ENCODE results near the gene ANKRD39.
A peak's percentile ranks its signal among the peaks of the same experiment; 100 is the strongest.

The ANKRD39 gene

GRCh38 chr2:96843538-96844268 lies 14.1 kb downstream of the ANKRD39 start, which contains the start of gene ANKRD23:
TSS of gene ANKRD23 (minus strand) at chr2:96844021. CDS start at chr2:96843992, 29 bp downstream.
- Mint-ChIP-seq H3K27ac (peak within 1 kb of the TSS; percentile 28 to 83), H3K9me3 (no peaks in the 10 kb centered on the region), H3K4me1 (ENCODE audit: low read depth in 2 of 2) (peaks cover 6 to 16% of the 10 kb centered on the region in 2 donors), H3K27me3 (no peaks in the 10 kb centered on the region), H3K4me3 (no peak within 1 kb of the TSS), H3K36me3 (ENCODE audit: insufficient read depth) (peaks cover 37% of the 10 kb centered on the region)
- DNase-seq (no peak), ATAC-seq (replicated peaks) (no peak)

GRCh38 chr2:96842600-96842999 lies 15.2 kb downstream of the ANKRD39 start:
- Mint-ChIP-seq H3K36me3 (ENCODE audit: insufficient read depth) (peaks cover 26% of the 10 kb centered on the region), H3K4me1 (ENCODE audit: low read depth in 2 of 2) (peaks cover 6 to 16% of the 10 kb centered on the region in 2 donors), H3K27ac (peak overlapping the region; percentile 25 to 83), H3K27me3 (no peaks in the 10 kb centered on the region), H3K4me3 (no peak overlapping the region), H3K9me3 (no peaks in the 10 kb centered on the region)
- no peak for DNase-seq
- no peak for ATAC-seq (replicated peaks)

- Mint-ChIP-seq H3K4me3 (no peak overlapping the region), H3K27me3 (no peaks in the 10 kb centered on the region), H3K9me3 (no peaks in the 10 kb centered on the region), H3K4me1 (ENCODE audit: low read depth in 2 of 2) (peaks cover 6 to 16% of the 10 kb centered on the region in 2 donors), H3K27ac (peak overlapping the region in 1 of 2 donors; percentile 25), H3K36me3 (ENCODE audit: insufficient read depth) (peaks cover 19% of the 10 kb centered on the region)
- DNase-seq: no peak
- no peak for ATAC-seq (replicated peaks)
Observed at GRCh38 chr2:96841701-96842495, 15.9 kb downstream of the ANKRD39 start.

GRCh38 chr2:96839875-96840850 lies 17.7 kb downstream of the ANKRD39 start:
- ATAC-seq (replicated peaks) (no peak), DNase-seq (no peak)
- Mint-ChIP-seq H3K4me3 (peak overlapping the region; percentile 74 to 76), H3K36me3 (ENCODE audit: insufficient read depth) (peaks cover 16% of the 10 kb centered on the region), H3K27me3 (no peaks in the 10 kb centered on the region), H3K27ac (peak overlapping the region in 1 of 2 donors; percentile 28), H3K9me3 (no peaks in the 10 kb centered on the region), H3K4me1 (ENCODE audit: low read depth in 2 of 2) (peaks cover 6 to 16% of the 10 kb centered on the region in 2 donors)

- Mint-ChIP-seq H3K27me3 (no peaks in the 10 kb centered on the region), H3K4me3 (peak overlapping the region; percentile 74 to 76), H3K36me3 (ENCODE audit: insufficient read depth) (peaks cover 20% of the 10 kb centered on the region), H3K4me1 (ENCODE audit: low read depth in 2 of 2) (peaks cover 6 to 16% of the 10 kb centered on the region in 2 donors), H3K9me3 (no peaks in the 10 kb centered on the region), H3K27ac (peak overlapping the region; percentile 28 to 57)
- ATAC-seq (replicated peaks): peak; percentile 99
- DNase-seq: peak; percentile 87 to 91 (median 87)
Observed at GRCh38 chr2:96839293-96839874, 18.4 kb downstream of the ANKRD39 start.

- Mint-ChIP-seq H3K9me3 (no peaks in the 10 kb centered on the region), H3K27me3 (no peaks in the 10 kb centered on the region), H3K4me1 (ENCODE audit: low read depth in 2 of 2) (peaks cover 6 to 16% of the 10 kb centered on the region in 2 donors), H3K4me3 (peak overlapping the region; percentile 74 to 76), H3K27ac (peak overlapping the region; percentile 57 to 67), H3K36me3 (ENCODE audit: insufficient read depth) (peaks cover 22% of the 10 kb centered on the region)
- DNase-seq (no peak), ATAC-seq (replicated peaks) (no peak)
Observed at GRCh38 chr2:96838345-96839292, 19.2 kb downstream of the ANKRD39 start.

GRCh38 chr2:96837575-96837974 lies 20.2 kb downstream of the ANKRD39 start:
- Mint-ChIP-seq H3K9me3 (no peaks in the 10 kb centered on the region), H3K27me3 (no peaks in the 10 kb centered on the region), H3K4me1 (ENCODE audit: low read depth in 2 of 2) (peaks cover 6 to 16% of the 10 kb centered on the region in 2 donors), H3K27ac (peak overlapping the region; percentile 26 to 67), H3K36me3 (ENCODE audit: insufficient read depth) (peaks cover 33% of the 10 kb centered on the region), H3K4me3 (no peak overlapping the region)
- DNase-seq (no peak), ATAC-seq (replicated peaks) (no peak)

GRCh38 chr2:96835830-96836229 lies 22.0 kb downstream of the ANKRD39 start:
- no peak overlapping the region for H3K4me3 Mint-ChIP-seq
- H3K27ac Mint-ChIP-seq: no peak overlapping the region
- no peaks in the 10 kb centered on the region for H3K27me3 Mint-ChIP-seq
- no peak for DNase-seq
- ATAC-seq (replicated peaks): no peak
- no peaks in the 10 kb centered on the region for H3K9me3 Mint-ChIP-seq
- H3K4me1 Mint-ChIP-seq (ENCODE audit: low read depth in 2 of 2): peaks cover 3 to 13% of the 10 kb centered on the region in 2 donors
- H3K36me3 Mint-ChIP-seq (ENCODE audit: insufficient read depth): peaks cover 49% of the 10 kb centered on the region

GRCh38 chr2:96832754-96833507 lies 24.9 kb downstream of the ANKRD39 start:
- ATAC-seq (replicated peaks): no peak
- Mint-ChIP-seq H3K27ac (peak overlapping the region in 1 of 2 donors; percentile 70), H3K4me3 (no peak overlapping the region), H3K4me1 (ENCODE audit: low read depth in 2 of 2) (peaks cover 3 to 9% of the 10 kb centered on the region in 2 donors), H3K9me3 (no peaks in the 10 kb centered on the region), H3K36me3 (ENCODE audit: insufficient read depth) (peaks cover 70% of the 10 kb centered on the region), H3K27me3 (no peaks in the 10 kb centered on the region)
- no peak for DNase-seq

GRCh38 chr2:96832408-96832753 lies 25.4 kb downstream of the ANKRD39 start:
- H3K9me3 Mint-ChIP-seq: no peaks in the 10 kb centered on the region

GRCh38 chr2:96831679-96832078 lies 26.1 kb downstream of the ANKRD39 start:
- Mint-ChIP-seq H3K36me3 (ENCODE audit: insufficient read depth) (peaks cover 82% of the 10 kb centered on the region), H3K9me3 (no peaks in the 10 kb centered on the region), H3K27ac (no peak overlapping the region), H3K4me1 (ENCODE audit: low read depth in 2 of 2) (peaks cover 3 to 9% of the 10 kb centered on the region in 2 donors), H3K4me3 (no peak overlapping the region), H3K27me3 (no peaks in the 10 kb centered on the region)
- ATAC-seq (replicated peaks) (no peak), DNase-seq (no peak)

More at GRCh38 chr2:96832408-96832753, 25.4 kb downstream of the ANKRD39 start:
- ATAC-seq (replicated peaks): no peak
- Mint-ChIP-seq H3K36me3 (ENCODE audit: insufficient read depth) (peaks cover 75% of the 10 kb centered on the region), H3K27ac (peak overlapping the region in 1 of 2 donors; percentile 70), H3K4me1 (ENCODE audit: low read depth in 2 of 2) (peaks cover 3 to 9% of the 10 kb centered on the region in 2 donors), H3K4me3 (no peak overlapping the region), H3K27me3 (no peaks in the 10 kb centered on the region)
- no peak for DNase-seq
